ENCODE results near the gene MYL9. TPM values are rescaled to one million over a fixed set of nuclear protein-coding genes. Genes with fewer than 3 reads are reported as not detected.

The MYL9 gene
- polyA plus RNA-seq, 6 donors from 2014 or later: 0.13 to 2.5 (median 0.78) TPM

DNA sequence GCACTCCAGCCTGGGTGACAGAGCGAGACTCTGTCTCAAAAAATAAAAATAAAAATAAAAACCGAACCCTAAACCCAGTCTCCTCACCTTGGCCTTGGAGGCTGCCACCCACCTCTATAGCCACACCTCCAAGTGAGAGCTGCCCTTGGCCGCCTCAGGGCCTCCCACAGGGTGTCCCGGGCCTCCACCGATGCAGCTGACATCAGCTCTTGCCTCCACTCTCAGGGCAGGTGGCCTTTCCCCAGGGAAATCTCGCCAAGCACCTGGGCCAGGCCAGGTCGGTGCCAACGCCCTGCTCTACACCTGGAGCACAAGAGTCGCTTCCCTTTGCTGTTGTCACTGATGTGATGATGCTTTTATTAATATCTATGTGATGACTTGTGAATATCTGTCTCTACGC, 8.9 kb upstream of the MYL9 start:
- H3K9me3 Mint-ChIP-seq: no peaks in the 10 kb centered on the region
- ATAC-seq (ENCODE audit: low read depth in 2 of 2) (no peak), DNase-seq (no peak)
- H3K36me3 Mint-ChIP-seq: peaks cover 0 to 3% of the 10 kb centered on the region in 2 donors
- H3K27ac Mint-ChIP-seq: no peak overlapping the region
- H3K27me3 Mint-ChIP-seq: no peaks in the 10 kb centered on the region
- no peak overlapping the region for H3K4me3 Mint-ChIP-seq
- H3K4me1 Mint-ChIP-seq: peaks cover 0 to 4% (median 3%) of the 10 kb centered on the region in 3 donors

DNA sequence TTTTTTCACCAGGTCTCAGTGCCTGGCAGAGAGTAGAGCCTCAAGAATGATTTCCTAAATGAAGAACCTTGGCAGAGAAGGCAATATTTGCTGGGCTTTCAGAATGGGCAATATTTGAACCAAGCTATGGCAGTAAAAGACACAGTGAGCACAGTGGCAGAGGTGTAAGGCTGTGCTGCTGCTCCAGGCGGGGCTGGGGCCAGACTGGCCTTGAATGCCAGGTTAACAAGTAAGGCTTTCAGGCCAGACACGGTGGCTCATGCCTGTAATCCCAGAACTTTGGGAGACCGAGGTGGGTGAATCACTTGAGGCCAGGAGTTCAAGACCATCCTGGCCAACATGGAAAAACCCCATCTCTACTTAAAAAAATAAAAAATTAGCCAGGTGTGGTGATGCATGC, 8.5 kb upstream of the MYL9 start:
- Mint-ChIP-seq H3K9me3 (no peaks in the 10 kb centered on the region), H3K27ac (peak overlapping the region in 1 of 6 donors; percentile 34), H3K36me3 (no peaks in the 10 kb centered on the region), H3K4me3 (no peak overlapping the region), H3K4me1 (peaks cover 0 to 4% (median 3%) of the 10 kb centered on the region in 3 donors), H3K27me3 (no peaks in the 10 kb centered on the region)
- DNase-seq (no peak), ATAC-seq (ENCODE audit: low read depth in 2 of 2) (no peak)

- H3K27me3 Mint-ChIP-seq: no peaks in the 10 kb centered on the region
- H3K27ac Mint-ChIP-seq: no peak overlapping the region
- H3K4me3 Mint-ChIP-seq: peak overlapping the region in 1 of 8 donors; percentile 5
- ATAC-seq (ENCODE audit: low read depth in 2 of 2) (no peak), DNase-seq (no peak)
- no peaks in the 10 kb centered on the region for H3K36me3 Mint-ChIP-seq
- peaks cover 0 to 10% (median 0%) of the 10 kb centered on the region in 3 donors for H3K4me1 Mint-ChIP-seq
- H3K9me3 Mint-ChIP-seq: no peaks in the 10 kb centered on the region
Measured at GRCh38 chr20:36538026-36538722, 3.1 kb upstream of the MYL9 start.

DNA sequence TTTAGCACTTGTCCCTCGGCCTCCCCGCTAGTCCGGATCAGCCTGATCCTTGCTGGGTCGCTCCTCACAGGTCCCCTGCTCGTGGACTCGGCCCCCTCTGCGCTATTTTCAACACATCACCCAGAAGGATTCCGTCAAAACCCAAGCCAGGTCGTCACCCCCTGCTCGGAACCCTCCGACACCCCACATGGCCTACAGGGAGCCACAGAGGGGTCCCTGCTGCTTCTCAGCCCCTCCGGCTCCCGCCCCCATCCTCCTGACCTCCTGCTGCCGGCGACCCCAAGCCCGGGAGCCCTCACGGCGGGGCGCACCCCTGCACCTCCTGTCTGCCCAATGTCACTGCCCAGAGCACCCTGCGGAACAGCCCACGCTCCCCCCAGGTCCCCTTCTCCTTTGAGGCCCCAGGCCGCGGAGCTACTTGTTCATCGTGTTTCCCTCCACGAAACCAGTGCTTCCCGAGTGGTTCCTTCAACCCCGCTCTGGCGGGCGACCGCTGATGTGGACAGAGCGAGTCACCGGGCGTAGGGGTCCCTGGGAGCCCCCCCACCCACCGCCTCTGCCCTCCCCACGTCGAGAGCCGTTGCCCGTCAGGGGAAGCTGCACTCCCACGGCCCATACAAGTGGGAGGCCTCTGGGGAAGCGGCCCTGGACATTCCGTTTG, 638 bp upstream of the MYL9 start:
- H3K27ac Mint-ChIP-seq: peak overlapping the region in 1 of 6 donors; percentile 47
- no peaks in the 10 kb centered on the region for H3K9me3 Mint-ChIP-seq
- H3K36me3 Mint-ChIP-seq: no peaks in the 10 kb centered on the region
- peak overlapping the region; percentile 10 to 77 (median 55) for H3K4me3 Mint-ChIP-seq
- peaks cover 0 to 11% (median 0%) of the 10 kb centered on the region in 3 donors for H3K4me1 Mint-ChIP-seq
- DNase-seq (no peak), ATAC-seq (ENCODE audit: low read depth in 2 of 2) (no peak)
- H3K27me3 Mint-ChIP-seq: no peaks in the 10 kb centered on the region

DNA sequence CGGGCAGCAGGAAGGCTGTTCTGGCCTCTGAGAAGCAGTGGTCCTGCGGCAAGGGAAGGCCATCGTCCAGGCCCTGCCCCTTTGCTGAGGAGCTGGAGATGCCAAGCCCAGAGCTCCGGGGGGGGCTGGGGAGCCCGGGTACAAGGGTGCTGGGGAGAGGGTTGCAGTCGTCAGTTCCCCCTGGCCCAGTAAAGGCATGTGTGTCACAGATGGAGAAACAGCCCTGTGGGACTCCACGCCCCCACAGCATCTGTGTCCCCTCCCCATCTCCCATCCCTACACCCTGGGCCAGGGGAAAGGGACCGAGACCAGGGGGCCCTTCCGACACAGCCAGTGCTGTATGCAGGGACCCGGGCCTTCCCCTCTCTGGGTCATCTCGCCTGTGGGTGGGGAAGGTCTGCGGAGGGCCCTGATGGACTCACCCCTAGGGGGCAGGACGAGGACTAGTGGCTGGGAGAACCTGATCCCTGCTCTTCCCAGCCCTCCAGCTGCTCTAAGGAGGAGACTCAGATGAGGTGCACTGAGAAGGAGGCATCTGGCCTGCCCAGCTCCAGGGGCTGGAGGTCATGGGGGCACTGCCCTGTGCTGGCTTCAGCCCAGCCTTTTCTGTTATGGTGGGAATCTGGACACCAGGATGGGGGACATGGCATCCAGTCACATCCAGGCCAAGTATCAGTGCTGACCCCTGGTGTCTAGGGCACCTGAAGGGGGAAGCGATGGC, 609 bp downstream of the MYL9 start:
- Mint-ChIP-seq H3K27me3 (no peaks in the 10 kb centered on the region), H3K4me1 (peaks cover 0 to 14% (median 6%) of the 10 kb centered on the region in 3 donors), H3K9me3 (no peaks in the 10 kb centered on the region), H3K36me3 (no peaks in the 10 kb centered on the region), H3K27ac (peak overlapping the region in 1 of 6 donors; percentile 37), H3K4me3 (peak overlapping the region in 7 of 8 donors; percentile 41 to 73 (median 61))
- DNase-seq: no peak
- peak; percentile 6 to 13 for ATAC-seq (ENCODE audit: low read depth in 2 of 2)

GRCh38 chr20:36542516-36543183, 1.3 kb downstream of the MYL9 start:
- H3K4me1 Mint-ChIP-seq: peaks cover 0 to 14% (median 6%) of the 10 kb centered on the region in 3 donors
- DNase-seq (no peak), ATAC-seq (ENCODE audit: low read depth in 2 of 2) (no peak)
- no peaks in the 10 kb centered on the region for H3K36me3 Mint-ChIP-seq
- peak overlapping the region in 1 of 6 donors; percentile 16 for H3K27ac Mint-ChIP-seq
- no peaks in the 10 kb centered on the region for H3K9me3 Mint-ChIP-seq
- peak overlapping the region in 4 of 8 donors; percentile 5 to 72 (median 24) for H3K4me3 Mint-ChIP-seq
- no peaks in the 10 kb centered on the region for H3K27me3 Mint-ChIP-seq

- H3K27ac Mint-ChIP-seq: peak overlapping the region in 2 of 6 donors; percentile 42 to 56
- DNase-seq (no peak), ATAC-seq (ENCODE audit: low read depth in 2 of 2) (no peak)
- peak overlapping the region in 1 of 8 donors; percentile 77 for H3K4me3 Mint-ChIP-seq
- H3K27me3 Mint-ChIP-seq: no peaks in the 10 kb centered on the region
- H3K9me3 Mint-ChIP-seq: no peaks in the 10 kb centered on the region
- H3K4me1 Mint-ChIP-seq: peaks cover 0 to 14% (median 9%) of the 10 kb centered on the region in 3 donors
- H3K36me3 Mint-ChIP-seq: no peaks in the 10 kb centered on the region
Measured at GRCh38 chr20:36543184-36544133, 2.1 kb downstream of the MYL9 start.

DNA sequence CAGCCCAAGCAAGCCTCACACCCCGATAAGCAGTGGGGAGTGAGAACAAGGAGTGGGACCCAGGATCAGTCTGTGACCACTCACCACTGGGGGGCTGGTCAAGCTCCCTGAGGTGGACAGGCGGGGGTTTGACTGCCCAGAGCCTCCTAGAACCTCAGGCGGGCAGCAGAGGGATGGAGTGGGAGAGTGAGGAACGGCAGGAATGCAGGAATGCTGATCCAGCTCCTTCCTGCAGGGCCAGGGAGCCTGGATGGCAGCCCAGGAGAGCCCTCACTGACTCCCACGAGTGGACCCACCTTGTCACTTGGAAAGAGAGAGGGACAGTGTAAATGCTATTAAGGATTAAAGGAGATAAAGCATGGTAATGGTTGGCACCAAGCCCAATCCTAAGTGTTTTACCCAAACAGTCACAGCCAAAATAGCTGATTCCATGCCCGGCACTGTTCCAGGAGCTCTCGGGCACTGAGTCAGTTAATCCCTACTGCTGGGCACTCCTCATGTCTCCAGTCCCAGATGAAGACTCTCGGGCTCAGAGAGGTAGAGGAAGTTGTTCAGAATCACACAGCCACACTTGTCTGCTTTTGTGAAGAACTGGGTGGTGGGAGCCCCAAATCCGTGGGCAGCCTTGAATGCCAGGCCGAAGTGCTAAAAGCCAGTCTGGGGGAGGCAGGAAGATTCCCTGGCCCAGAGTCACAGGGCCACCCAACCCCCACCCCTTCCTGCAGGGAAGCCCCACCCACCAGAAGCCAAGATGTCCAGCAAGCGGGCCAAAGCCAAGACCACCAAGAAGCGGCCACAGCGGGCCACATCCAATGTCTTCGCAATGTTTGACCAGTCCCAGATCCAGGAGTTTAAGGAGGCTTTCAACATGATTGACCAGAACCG, 3.1 kb downstream of the MYL9 start:
- peak overlapping the region in 2 of 6 donors; percentile 42 to 56 for H3K27ac Mint-ChIP-seq
- no peak for DNase-seq
- no peaks in the 10 kb centered on the region for H3K9me3 Mint-ChIP-seq
- H3K36me3 Mint-ChIP-seq: no peaks in the 10 kb centered on the region
- no peaks in the 10 kb centered on the region for H3K27me3 Mint-ChIP-seq
- peak overlapping the region in 2 of 8 donors; percentile 57 to 77 for H3K4me3 Mint-ChIP-seq
- peaks cover 0 to 14% (median 10%) of the 10 kb centered on the region in 3 donors for H3K4me1 Mint-ChIP-seq
- ATAC-seq (ENCODE audit: low read depth in 2 of 2): no peak

DNA sequence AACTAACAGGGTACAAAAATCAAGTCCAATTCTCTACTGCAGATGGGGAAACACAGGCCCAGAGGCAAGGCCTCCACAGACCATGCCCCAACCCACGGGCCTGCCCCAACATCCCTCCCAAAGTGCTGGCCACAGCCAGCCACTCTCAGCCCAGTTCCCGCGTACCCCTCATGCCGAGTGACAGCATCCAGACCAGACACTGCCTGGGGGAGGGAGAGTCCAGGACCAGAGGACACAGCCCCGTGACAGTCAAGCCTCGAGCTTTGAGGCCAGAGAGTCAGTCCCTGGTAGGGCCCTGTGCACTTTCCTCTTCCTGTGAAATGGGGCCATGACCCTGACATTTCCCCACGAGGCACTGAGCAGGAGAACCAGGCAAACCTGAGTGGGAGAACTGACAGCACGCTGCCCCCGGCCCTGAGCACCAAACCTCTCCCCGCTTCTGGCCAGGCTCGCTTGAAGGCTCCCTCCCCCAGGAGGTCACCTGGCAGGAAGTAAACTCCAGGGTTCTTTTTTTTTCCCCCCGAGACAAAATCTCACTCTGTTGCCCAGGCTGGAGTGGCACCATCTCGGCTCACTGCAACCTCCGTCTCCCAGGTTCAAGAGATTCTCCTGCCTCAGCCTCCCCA, 4.9 kb downstream of the MYL9 start:
- peak overlapping the region in 1 of 6 donors; percentile 79 for H3K27ac Mint-ChIP-seq
- H3K9me3 Mint-ChIP-seq: no peaks in the 10 kb centered on the region
- H3K27me3 Mint-ChIP-seq: no peaks in the 10 kb centered on the region
- H3K4me3 Mint-ChIP-seq: no peak overlapping the region
- H3K36me3 Mint-ChIP-seq: no peaks in the 10 kb centered on the region
- peaks cover 0 to 10% (median 9%) of the 10 kb centered on the region in 3 donors for H3K4me1 Mint-ChIP-seq
- ATAC-seq (ENCODE audit: low read depth in 2 of 2) (no peak), DNase-seq (no peak)

DNA sequence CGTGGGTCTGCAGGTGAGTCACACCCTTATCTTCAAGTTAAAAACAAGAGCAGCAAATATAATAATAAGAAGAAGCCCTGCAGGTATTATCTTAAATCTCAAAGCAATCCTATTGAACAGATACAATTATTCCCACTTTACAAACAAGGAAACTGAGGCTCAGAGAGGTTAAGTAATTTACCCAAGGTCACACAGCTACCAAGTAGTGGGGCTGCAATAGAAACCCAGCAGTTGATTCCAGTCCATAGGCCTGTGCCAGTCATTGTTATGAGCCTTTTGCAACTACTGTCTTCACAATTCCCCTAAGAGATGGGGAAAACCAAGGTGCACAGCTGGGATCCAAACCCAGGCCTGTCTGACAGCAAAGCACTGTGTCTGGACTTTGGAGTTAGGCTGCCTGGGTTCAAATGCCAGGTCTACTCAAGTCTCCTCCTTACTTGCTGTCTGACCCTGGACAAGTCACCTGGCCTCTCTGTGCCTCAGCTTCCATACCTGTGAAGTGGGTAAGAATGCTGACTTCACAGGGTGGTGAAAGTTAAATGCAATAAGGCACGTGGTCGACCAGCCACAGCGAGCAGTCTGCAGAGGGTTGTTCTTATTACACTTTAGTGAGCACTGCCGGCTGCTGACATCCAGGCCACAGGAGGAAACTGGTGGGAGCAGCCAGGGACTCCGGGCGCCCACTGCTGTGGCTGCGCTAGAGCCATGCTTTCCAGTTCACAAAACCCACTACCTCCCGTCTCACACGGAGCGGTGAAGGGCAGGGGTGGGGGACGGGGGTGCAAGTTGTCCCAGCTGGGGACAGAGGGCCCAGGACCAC, 6.1 kb downstream of the MYL9 start:
- ATAC-seq (ENCODE audit: low read depth in 2 of 2) (no peak), DNase-seq (no peak)
- H3K27me3 Mint-ChIP-seq: no peaks in the 10 kb centered on the region
- no peaks in the 10 kb centered on the region for H3K9me3 Mint-ChIP-seq
- peaks cover 0 to 10% (median 6%) of the 10 kb centered on the region in 3 donors for H3K4me1 Mint-ChIP-seq
- peak overlapping the region in 2 of 6 donors; percentile 47 to 93 for H3K27ac Mint-ChIP-seq
- no peaks in the 10 kb centered on the region for H3K36me3 Mint-ChIP-seq
- H3K4me3 Mint-ChIP-seq: no peak overlapping the region

- Mint-ChIP-seq H3K27ac (peak overlapping the region in 1 of 6 donors; percentile 38), H3K9me3 (no peaks in the 10 kb centered on the region), H3K36me3 (no peaks in the 10 kb centered on the region), H3K4me3 (no peak overlapping the region), H3K27me3 (no peaks in the 10 kb centered on the region), H3K4me1 (peaks cover 0 to 10% (median 6%) of the 10 kb centered on the region in 3 donors)
- no peak for ATAC-seq (ENCODE audit: low read depth in 2 of 2)
- no peak for DNase-seq
Measured at GRCh38 chr20:36548006-36548315, 6.6 kb downstream of the MYL9 start.

All from naive B cell (primary cell).